MM.1S (cell line): Measurements from ENCODE around the gene ZC3H12A.
"Not testable (repeated sequence)": the region's sequence is repeated elsewhere in the genome, so short reads cannot be mapped to it uniquely, and the experiment has no call there.

Source experiments
- DNase-seq: peaks from one replicate; pipeline ENCODE4 v3.0.0-alpha.2; 2015
- H2AFZ ChIP-seq: fragments of 300-600 bp; sonication (generic); 2 replicates; pipeline ENCODE4 v1.6.0; 2016; ENCODE audit warnings: antibody characterized with exemption, low read length
- H3F3A ChIP-seq: fragments of 300-600 bp; sonication (generic); 2 replicates; pipeline ENCODE4 v1.6.1; 2016; ENCODE audit warnings: mild to moderate bottlenecking, antibody characterized with exemption, low read length, moderate library complexity, mixed read lengths; ENCODE audit not compliant: insufficient read depth
- H3K27ac ChIP-seq: fragments of 300-600 bp; sonication (generic); 2 replicates; pipeline ENCODE4 v1.5.1; 2016; ENCODE audit warnings: mild to moderate bottlenecking, low read length
- H3K27me3 ChIP-seq: fragments of 300-600 bp; sonication (generic); replicated peaks from 2 replicates; pipeline ENCODE4 v1.6.0; 2016; ENCODE audit warnings: low read length; ENCODE audit not compliant: insufficient read depth
- H3K36me3 ChIP-seq: fragments of 300-600 bp; sonication (generic); replicated peaks from 2 replicates; pipeline ENCODE4 v1.6.1; 2016; ENCODE audit warnings: mild to moderate bottlenecking, low read length, mixed read lengths; ENCODE audit not compliant: insufficient read depth
- H3K4me1 ChIP-seq: fragments of 300-600 bp; sonication (generic); 2 replicates; pipeline ENCODE4 v1.6.1; 2016; ENCODE audit warnings: low read length, mixed read lengths
- H3K4me2 ChIP-seq: fragments of 300-600 bp; sonication (generic); 2 replicates; pipeline ENCODE4 v1.6.0; 2016; ENCODE audit warnings: low read depth, low read length
- H3K4me3 ChIP-seq: fragments of 300-600 bp; sonication (generic); 2 replicates; pipeline ENCODE4 v1.5.1; 2016; ENCODE audit warnings: low read length, mixed read lengths
- H3K79me2 ChIP-seq: fragments of 300-600 bp; sonication (generic); 2 replicates; pipeline ENCODE4 v1.6.1; 2016; ENCODE audit warnings: mixed run types, low read length, mixed read lengths
- H3K9ac ChIP-seq: fragments of 300-600 bp; sonication (generic); 2 replicates; pipeline ENCODE4 v1.6.1; 2016; ENCODE audit warnings: low read length, mixed read lengths
- H3K9me2 ChIP-seq: fragments of 300-600 bp; sonication (generic); replicated peaks from 2 replicates; pipeline ENCODE4 v1.6.1; 2016; ENCODE audit warnings: mild to moderate bottlenecking, low read length, mixed read lengths; ENCODE audit not compliant: insufficient read depth
- H3K9me3 ChIP-seq: fragments of 300-600 bp; sonication (generic); replicated peaks from 2 replicates; pipeline ENCODE4 v1.6.1; 2016; ENCODE audit warnings: mild to moderate bottlenecking, low read length, mixed read lengths; ENCODE audit not compliant: insufficient read depth
- H4K20me1 ChIP-seq: fragments of 300-600 bp; sonication (generic); 2 replicates; pipeline ENCODE4 v1.6.1; 2016; ENCODE audit warnings: mild to moderate bottlenecking, low read length, moderate library complexity, mixed read lengths; ENCODE audit not compliant: insufficient read depth
- EZH2 ChIP-seq: fragments of 300-600 bp; sonication (generic); optimal IDR thresholded peaks from 2 replicates; pipeline ENCODE3; 2017; ENCODE audit warnings: low read depth, mild to moderate bottlenecking, antibody characterized with exemption, low read length, mixed read lengths
- EZH2phosphoT487 ChIP-seq: fragments of 300-600 bp; sonication (generic); IDR thresholded peaks from 2 replicates; pipeline ENCODE4 v1.6.1; 2018; ENCODE audit warnings: antibody characterized with exemption, low read length
- TF ChIP-seq, protein P1 (sequence below): fragments of 300-600 bp; sonication (generic); IDR thresholded peaks from 2 replicates; pipeline ENCODE4 v1.5.1; 2016; ENCODE audit warnings: antibody characterized with exemption, low read length, mixed read lengths

ZC3H12A gene

DNA sequence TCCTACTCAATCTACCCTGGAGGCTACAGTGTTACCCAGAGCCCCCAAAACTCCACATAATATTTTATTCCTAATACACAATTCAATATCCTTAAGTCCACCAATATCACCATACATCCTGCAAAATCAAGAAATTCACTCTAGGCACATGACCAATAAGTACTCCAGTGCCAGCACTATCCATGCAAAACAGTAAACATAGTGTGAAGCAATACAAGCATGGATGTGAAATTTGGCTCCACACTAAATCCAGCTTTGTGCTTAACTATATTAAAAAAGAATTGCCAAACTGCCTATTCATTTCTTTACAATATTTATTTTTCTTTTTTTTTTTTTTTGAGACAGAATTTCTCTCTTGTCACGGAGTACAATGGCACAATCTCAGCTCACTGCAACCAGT, 43.2 kb downstream of the ZC3H12A start:
- H3K9me2 ChIP-seq, result no peaks in the 10 kb centered on the region
- no peaks in the 10 kb centered on the region for H3K9me3 ChIP-seq
- no peak overlapping the region for H3K4me3 ChIP-seq
- no peak for DNase-seq
- no peak overlapping the region for H3K4me2 ChIP-seq
- no peaks in the 10 kb centered on the region for H4K20me1 ChIP-seq
- peaks cover 16% of the 10 kb centered on the region for H3K79me2 ChIP-seq
- H3F3A ChIP-seq, result peaks cover 7% of the 10 kb centered on the region; the same call in 1 of the 2 replicates
- no peak overlapping the region for H3K27ac ChIP-seq
- TF ChIP-seq EZH2 (no peak), EZH2phosphoT487 (no peak)
- TF ChIP-seq, protein P1, sequence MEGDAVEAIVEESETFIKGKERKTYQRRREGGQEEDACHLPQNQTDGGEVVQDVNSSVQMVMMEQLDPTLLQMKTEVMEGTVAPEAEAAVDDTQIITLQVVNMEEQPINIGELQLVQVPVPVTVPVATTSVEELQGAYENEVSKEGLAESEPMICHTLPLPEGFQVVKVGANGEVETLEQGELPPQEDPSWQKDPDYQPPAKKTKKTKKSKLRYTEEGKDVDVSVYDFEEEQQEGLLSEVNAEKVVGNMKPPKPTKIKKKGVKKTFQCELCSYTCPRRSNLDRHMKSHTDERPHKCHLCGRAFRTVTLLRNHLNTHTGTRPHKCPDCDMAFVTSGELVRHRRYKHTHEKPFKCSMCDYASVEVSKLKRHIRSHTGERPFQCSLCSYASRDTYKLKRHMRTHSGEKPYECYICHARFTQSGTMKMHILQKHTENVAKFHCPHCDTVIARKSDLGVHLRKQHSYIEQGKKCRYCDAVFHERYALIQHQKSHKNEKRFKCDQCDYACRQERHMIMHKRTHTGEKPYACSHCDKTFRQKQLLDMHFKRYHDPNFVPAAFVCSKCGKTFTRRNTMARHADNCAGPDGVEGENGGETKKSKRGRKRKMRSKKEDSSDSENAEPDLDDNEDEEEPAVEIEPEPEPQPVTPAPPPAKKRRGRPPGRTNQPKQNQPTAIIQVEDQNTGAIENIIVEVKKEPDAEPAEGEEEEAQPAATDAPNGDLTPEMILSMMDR, result no peak
- H3K9ac ChIP-seq, result no peak overlapping the region
- peaks cover 12% of the 10 kb centered on the region for H3K4me1 ChIP-seq
- no peak overlapping the region for H2AFZ ChIP-seq
- H3K27me3 ChIP-seq, result no peaks in the 10 kb centered on the region
- no peaks in the 10 kb centered on the region for H3K36me3 ChIP-seq

DNA sequence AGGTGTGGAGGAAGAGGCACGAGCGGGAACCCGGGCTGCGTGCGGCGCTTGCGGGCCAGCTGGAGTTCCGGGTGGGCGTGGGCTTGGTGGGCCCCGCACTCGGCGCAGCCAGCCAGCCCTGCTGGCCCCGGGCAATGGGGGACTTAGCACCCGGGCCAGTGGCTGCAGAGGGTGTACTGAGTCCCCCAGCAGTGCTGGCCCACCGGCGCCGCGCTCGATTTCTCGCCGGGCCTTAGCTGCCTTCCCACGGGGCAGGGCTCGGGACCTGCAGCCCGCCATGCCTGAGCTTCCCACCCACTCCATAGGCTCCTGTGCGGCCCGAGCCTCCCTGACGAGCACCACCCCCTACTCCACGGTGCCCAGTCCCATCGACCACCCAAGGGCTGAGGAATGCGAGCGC, 43.9 kb downstream of the ZC3H12A start:
- H3K27ac ChIP-seq, H3K9me3 ChIP-seq, H2AFZ ChIP-seq, H3K9ac ChIP-seq, H3K4me2 ChIP-seq, H3K27me3 ChIP-seq, H3K36me3 ChIP-seq, H3K79me2 ChIP-seq, H3F3A ChIP-seq, H3K4me3 ChIP-seq, H4K20me1 ChIP-seq, DNase-seq, H3K9me2 ChIP-seq: not testable (repeated sequence)
- H3K4me1 ChIP-seq, result peaks cover 10% of the 10 kb centered on the region

DNA sequence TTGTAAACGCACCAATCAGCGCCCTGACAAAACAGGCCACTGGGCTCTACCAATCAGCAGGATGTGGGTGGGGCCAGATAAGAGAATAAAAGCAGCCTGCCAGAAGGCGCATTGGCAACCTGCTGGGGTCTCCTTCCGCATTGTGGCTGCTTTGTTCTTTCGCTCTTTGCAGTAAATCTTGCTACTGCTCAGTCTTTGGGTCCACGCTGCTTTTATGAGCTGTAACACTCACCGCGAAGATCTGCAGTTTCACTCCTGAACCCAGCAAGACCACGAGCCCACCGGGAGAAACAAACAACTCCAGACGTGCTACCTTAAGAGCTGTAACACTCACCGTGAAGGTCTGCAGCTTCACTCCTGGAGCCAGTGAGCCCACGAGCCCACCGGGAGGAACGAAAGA, 44.5 kb downstream of the ZC3H12A start:
- H3K9ac ChIP-seq, H3K27ac ChIP-seq, H4K20me1 ChIP-seq, H3F3A ChIP-seq, H2AFZ ChIP-seq, H3K4me2 ChIP-seq, H3K79me2 ChIP-seq, H3K36me3 ChIP-seq, H3K9me3 ChIP-seq, H3K9me2 ChIP-seq, H3K4me1 ChIP-seq, H3K4me3 ChIP-seq, DNase-seq, H3K27me3 ChIP-seq: not testable (repeated sequence)

DNA sequence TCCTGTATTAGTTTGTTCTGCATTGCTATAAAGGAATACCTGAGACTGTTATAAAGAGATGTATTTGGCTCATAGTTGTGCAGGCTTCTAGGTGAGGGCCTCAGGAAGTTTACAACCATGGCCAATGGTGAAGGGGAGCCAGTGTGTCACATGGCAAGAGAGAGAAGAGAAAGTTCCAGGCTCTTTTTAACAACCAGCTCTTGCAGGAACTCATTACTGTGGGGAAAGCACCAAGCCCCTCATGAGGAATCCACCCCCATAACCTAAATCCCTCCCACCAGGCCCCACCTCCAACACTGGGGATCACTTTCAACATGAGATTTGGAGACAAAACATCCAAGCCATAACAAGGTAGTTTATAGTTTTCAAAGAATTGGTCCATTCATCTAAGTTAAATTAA, 45.2 kb downstream of the ZC3H12A start:
- H2AFZ ChIP-seq, result no peak overlapping the region
- H3K4me1 ChIP-seq, result peaks cover 6% of the 10 kb centered on the region
- no peak for DNase-seq
- H3F3A ChIP-seq, result peaks cover 7% of the 10 kb centered on the region; the same call in 1 of the 2 replicates
- H3K36me3 ChIP-seq, result no peaks in the 10 kb centered on the region
- no peak overlapping the region for H3K27ac ChIP-seq
- no peaks in the 10 kb centered on the region for H4K20me1 ChIP-seq
- no peaks in the 10 kb centered on the region for H3K9me3 ChIP-seq
- no peak overlapping the region for H3K4me2 ChIP-seq
- no peak for TF ChIP-seq EZH2
- TF ChIP-seq, protein P1, result no peak
- TF ChIP-seq EZH2phosphoT487, result no peak
- H3K9me2 ChIP-seq, result no peaks in the 10 kb centered on the region
- H3K27me3 ChIP-seq, result 0 out of 2 replicates have a peak, but pooled peaks cover 3% of the 10 kb centered on the region
- H3K9ac ChIP-seq, result no peak overlapping the region
- no peak overlapping the region for H3K4me3 ChIP-seq
- H3K79me2 ChIP-seq, result no peaks in the 10 kb centered on the region

DNA sequence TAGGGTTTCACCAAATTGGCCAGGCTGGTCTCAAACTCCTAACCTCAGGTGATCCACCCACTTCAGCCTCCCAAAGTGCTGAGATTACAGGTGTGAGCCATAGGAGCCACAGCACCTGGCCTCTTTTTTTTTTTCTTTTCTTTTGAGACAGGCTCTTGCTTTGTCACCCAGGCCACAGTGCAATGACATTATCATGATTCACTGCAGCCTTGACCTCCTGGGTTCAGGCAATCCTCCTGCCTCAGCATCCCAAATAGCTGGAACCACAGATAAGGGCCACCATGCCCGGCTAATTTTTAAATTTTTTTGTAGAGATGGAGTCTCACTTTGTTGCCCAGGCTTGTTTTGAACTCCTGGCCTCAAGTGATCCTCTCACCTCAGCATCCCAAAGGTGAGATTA, 55.5 kb downstream of the ZC3H12A start:
- H3K4me1 ChIP-seq, H3K9me3 ChIP-seq, H3F3A ChIP-seq, H3K4me3 ChIP-seq, H3K9me2 ChIP-seq, H3K27me3 ChIP-seq, H3K9ac ChIP-seq, H3K79me2 ChIP-seq, H4K20me1 ChIP-seq, H3K27ac ChIP-seq, DNase-seq, H3K36me3 ChIP-seq, H2AFZ ChIP-seq, H3K4me2 ChIP-seq: not testable (repeated sequence)

DNA sequence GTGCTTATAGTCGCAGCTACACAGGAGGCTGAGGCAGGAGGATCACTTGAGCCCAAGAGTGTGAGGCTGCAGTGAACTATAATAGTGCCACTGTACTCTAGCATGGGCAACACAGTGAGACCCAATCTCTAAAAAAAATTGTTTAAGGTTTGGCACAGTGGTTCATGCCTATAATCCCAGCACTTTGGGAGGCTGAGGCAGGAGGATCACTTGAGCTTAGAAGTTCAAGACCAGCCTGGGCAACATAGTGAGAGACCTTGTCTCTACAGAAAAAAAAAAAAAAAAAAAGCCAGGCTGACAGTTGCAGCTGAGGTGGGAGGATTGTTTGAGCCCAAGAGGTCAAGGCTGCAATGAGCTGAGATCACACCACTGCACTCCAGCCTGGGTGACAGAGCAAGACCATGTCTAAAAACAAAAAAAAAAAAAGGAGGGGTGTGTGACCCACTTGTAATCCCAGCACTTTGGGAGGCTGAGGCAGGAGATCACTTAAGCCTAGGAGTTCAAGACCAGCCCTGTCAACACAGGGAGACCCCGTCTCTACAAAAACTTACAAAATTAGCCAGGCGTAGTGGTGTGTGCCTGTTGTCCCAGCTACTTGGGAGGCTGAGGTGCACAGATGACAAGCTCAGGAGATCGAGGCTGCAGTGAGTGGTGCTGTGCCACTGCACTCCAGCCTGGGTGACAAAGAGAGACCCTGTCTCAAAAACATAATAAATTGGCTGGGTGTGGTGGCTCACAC, 58.2 kb downstream of the ZC3H12A start:
- not testable (repeated sequence) for H3K4me2 ChIP-seq, H3K9me3 ChIP-seq, DNase-seq, H4K20me1 ChIP-seq, H3F3A ChIP-seq, H3K9me2 ChIP-seq, H3K9ac ChIP-seq, H3K36me3 ChIP-seq, H3K27me3 ChIP-seq, H2AFZ ChIP-seq, H3K4me3 ChIP-seq, H3K79me2 ChIP-seq, H3K27ac ChIP-seq, H3K4me1 ChIP-seq
